MM.1S (cell line): ENCODE measurements around the gene SMIM31.

Source experiments
- DNase-seq: peaks from one replicate; pipeline ENCODE4 v3.0.0-alpha.2; 2015
- H2AFZ ChIP-seq: fragments of 300-600 bp; sonication (generic); 2 replicates; pipeline ENCODE4 v1.6.0; 2016; ENCODE audit warnings: antibody characterized with exemption, low read length
- H3F3A ChIP-seq: fragments of 300-600 bp; sonication (generic); 2 replicates; pipeline ENCODE4 v1.6.1; 2016; ENCODE audit warnings: mild to moderate bottlenecking, antibody characterized with exemption, low read length, moderate library complexity, mixed read lengths; ENCODE audit not compliant: insufficient read depth
- H3K27ac ChIP-seq: fragments of 300-600 bp; sonication (generic); 2 replicates; pipeline ENCODE4 v1.5.1; 2016; ENCODE audit warnings: mild to moderate bottlenecking, low read length
- H3K27me3 ChIP-seq: fragments of 300-600 bp; sonication (generic); replicated peaks from 2 replicates; pipeline ENCODE4 v1.6.0; 2016; ENCODE audit warnings: low read length; ENCODE audit not compliant: insufficient read depth
- H3K36me3 ChIP-seq: fragments of 300-600 bp; sonication (generic); replicated peaks from 2 replicates; pipeline ENCODE4 v1.6.1; 2016; ENCODE audit warnings: mild to moderate bottlenecking, low read length, mixed read lengths; ENCODE audit not compliant: insufficient read depth
- H3K4me1 ChIP-seq: fragments of 300-600 bp; sonication (generic); 2 replicates; pipeline ENCODE4 v1.6.1; 2016; ENCODE audit warnings: low read length, mixed read lengths
- H3K4me2 ChIP-seq: fragments of 300-600 bp; sonication (generic); 2 replicates; pipeline ENCODE4 v1.6.0; 2016; ENCODE audit warnings: low read depth, low read length
- H3K4me3 ChIP-seq: fragments of 300-600 bp; sonication (generic); 2 replicates; pipeline ENCODE4 v1.5.1; 2016; ENCODE audit warnings: low read length, mixed read lengths
- H3K79me2 ChIP-seq: fragments of 300-600 bp; sonication (generic); 2 replicates; pipeline ENCODE4 v1.6.1; 2016; ENCODE audit warnings: mixed run types, low read length, mixed read lengths
- H3K9ac ChIP-seq: fragments of 300-600 bp; sonication (generic); 2 replicates; pipeline ENCODE4 v1.6.1; 2016; ENCODE audit warnings: low read length, mixed read lengths
- H3K9me2 ChIP-seq: fragments of 300-600 bp; sonication (generic); replicated peaks from 2 replicates; pipeline ENCODE4 v1.6.1; 2016; ENCODE audit warnings: mild to moderate bottlenecking, low read length, mixed read lengths; ENCODE audit not compliant: insufficient read depth
- H3K9me3 ChIP-seq: fragments of 300-600 bp; sonication (generic); replicated peaks from 2 replicates; pipeline ENCODE4 v1.6.1; 2016; ENCODE audit warnings: mild to moderate bottlenecking, low read length, mixed read lengths; ENCODE audit not compliant: insufficient read depth
- H4K20me1 ChIP-seq: fragments of 300-600 bp; sonication (generic); 2 replicates; pipeline ENCODE4 v1.6.1; 2016; ENCODE audit warnings: mild to moderate bottlenecking, low read length, moderate library complexity, mixed read lengths; ENCODE audit not compliant: insufficient read depth
- EZH2 ChIP-seq: fragments of 300-600 bp; sonication (generic); optimal IDR thresholded peaks from 2 replicates; pipeline ENCODE3; 2017; ENCODE audit warnings: low read depth, mild to moderate bottlenecking, antibody characterized with exemption, low read length, mixed read lengths
- EZH2phosphoT487 ChIP-seq: fragments of 300-600 bp; sonication (generic); IDR thresholded peaks from 2 replicates; pipeline ENCODE4 v1.6.1; 2018; ENCODE audit warnings: antibody characterized with exemption, low read length
- TF ChIP-seq, protein P1 (sequence below): fragments of 300-600 bp; sonication (generic); IDR thresholded peaks from 2 replicates; pipeline ENCODE4 v1.5.1; 2016; ENCODE audit warnings: antibody characterized with exemption, low read length, mixed read lengths

The SMIM31 gene

DNA sequence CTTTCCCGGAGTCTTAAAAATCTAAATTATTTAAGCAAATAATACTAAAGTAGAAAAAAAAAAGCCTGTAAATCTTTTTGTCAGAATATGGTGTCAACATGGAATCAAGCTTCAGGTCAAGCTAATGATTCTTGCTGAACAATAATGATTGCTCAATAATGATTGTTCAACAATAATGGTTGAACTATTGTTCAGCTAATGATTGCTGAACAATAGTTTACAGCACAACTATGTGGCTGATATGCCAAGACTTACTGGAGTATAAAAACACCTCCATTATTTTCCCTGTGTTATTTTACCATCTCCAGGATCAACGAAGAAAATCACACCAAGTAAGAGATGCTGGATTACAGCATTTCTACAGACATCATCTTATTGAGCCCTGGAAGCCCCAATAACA is 35.1 kb upstream of the SMIM31 start:
- Histone ChIP-seq H3K9me3 (no peaks in the 10 kb centered on the region), H3K4me2 (no peak overlapping the region), H3K4me1 (no peaks in the 10 kb centered on the region), H4K20me1 (no peaks in the 10 kb centered on the region), H3K4me3 (no peak overlapping the region), H3K27ac (no peak overlapping the region), H3K9me2 (no peaks in the 10 kb centered on the region), H3K36me3 (no peaks in the 10 kb centered on the region), H3K27me3 (no peaks in the 10 kb centered on the region), H3K9ac (no peak overlapping the region), H3K79me2 (no peaks in the 10 kb centered on the region), H2AFZ (no peak overlapping the region), H3F3A (no peaks in the 10 kb centered on the region)
- no peak for TF ChIP-seq EZH2phosphoT487
- no peak for TF ChIP-seq EZH2
- TF ChIP-seq, protein P1, sequence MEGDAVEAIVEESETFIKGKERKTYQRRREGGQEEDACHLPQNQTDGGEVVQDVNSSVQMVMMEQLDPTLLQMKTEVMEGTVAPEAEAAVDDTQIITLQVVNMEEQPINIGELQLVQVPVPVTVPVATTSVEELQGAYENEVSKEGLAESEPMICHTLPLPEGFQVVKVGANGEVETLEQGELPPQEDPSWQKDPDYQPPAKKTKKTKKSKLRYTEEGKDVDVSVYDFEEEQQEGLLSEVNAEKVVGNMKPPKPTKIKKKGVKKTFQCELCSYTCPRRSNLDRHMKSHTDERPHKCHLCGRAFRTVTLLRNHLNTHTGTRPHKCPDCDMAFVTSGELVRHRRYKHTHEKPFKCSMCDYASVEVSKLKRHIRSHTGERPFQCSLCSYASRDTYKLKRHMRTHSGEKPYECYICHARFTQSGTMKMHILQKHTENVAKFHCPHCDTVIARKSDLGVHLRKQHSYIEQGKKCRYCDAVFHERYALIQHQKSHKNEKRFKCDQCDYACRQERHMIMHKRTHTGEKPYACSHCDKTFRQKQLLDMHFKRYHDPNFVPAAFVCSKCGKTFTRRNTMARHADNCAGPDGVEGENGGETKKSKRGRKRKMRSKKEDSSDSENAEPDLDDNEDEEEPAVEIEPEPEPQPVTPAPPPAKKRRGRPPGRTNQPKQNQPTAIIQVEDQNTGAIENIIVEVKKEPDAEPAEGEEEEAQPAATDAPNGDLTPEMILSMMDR = no peak
- DNase-seq = no peak

DNA sequence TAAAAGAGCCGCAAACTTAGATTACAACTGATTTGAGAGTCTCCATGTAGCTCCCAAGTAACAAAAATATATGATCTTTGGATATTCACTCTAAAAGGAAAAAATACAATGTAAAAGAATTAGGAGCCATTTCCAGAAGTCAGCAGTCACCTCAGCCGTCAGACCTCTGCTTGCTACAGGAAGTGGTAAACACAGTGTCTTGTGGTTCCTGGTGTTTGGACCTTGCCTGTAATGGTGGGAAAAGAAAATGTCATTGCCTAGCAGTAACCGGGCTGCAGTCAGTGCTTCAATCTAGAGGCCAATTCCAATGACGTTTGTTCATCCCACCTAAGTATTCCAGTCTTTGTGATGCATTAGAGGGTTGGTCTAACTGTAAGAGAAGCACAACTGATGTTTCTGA is 28.9 kb upstream of the SMIM31 start:
- Histone ChIP-seq H3K9me3 (no peaks in the 10 kb centered on the region), H3K9ac (no peak overlapping the region), H3K27me3 (no peaks in the 10 kb centered on the region), H3K4me3 (no peak overlapping the region), H3K4me2 (no peak overlapping the region), H3F3A (no peaks in the 10 kb centered on the region), H3K27ac (no peak overlapping the region), H2AFZ (no peak overlapping the region), H3K9me2 (no peaks in the 10 kb centered on the region), H3K79me2 (no peaks in the 10 kb centered on the region), H4K20me1 (no peaks in the 10 kb centered on the region), H3K4me1 (no peaks in the 10 kb centered on the region), H3K36me3 (no peaks in the 10 kb centered on the region)
- TF ChIP-seq EZH2 = no peak
- TF ChIP-seq, protein P1 = no peak
- no peak for TF ChIP-seq EZH2phosphoT487
- no peak for DNase-seq

DNA sequence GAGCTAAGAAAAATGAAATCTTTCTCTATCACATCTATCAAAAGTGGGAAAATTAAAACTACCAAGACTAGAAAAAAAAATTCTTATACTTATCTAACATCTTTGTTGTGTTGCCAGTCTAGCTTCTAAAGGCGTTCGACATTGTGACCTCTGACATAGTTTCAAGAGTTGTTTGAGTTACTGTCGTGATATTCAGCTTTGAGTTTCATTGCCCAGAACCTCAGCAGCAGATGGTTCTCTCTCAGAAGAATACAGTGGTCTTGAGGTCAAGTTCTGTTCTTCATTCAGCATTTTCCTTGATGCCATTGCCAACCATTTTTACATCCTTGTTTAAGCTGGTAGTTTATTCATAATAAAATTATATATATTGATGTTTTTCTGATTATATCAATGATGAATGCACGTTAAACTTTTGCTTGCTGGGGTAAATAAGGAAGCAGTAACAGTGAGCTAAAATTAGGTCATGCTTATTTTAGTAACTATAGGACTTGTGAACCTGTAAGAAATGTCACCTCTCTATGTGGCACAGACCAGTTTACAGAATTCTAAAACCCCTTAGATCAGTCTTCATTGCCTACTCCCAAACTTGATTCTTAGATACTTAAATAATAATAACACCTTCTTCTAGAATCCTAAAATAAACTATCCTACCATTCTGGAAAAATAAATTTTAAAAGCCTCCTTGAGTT is 23.1 kb upstream of the SMIM31 start:
- Histone ChIP-seq H3K27me3 (no peaks in the 10 kb centered on the region), H2AFZ (peak overlapping the region; percentile 11; the same call in 1 of the 2 replicates), H3K9me2 (no peaks in the 10 kb centered on the region), H3K4me2 (peak overlapping the region; percentile 35), H3K9ac (no peak overlapping the region), H3K27ac (no peak overlapping the region; the same call in 1 of the 2 replicates), H3K4me1 (peaks cover 24% of the 10 kb centered on the region), H3K36me3 (no peaks in the 10 kb centered on the region), H4K20me1 (no peaks in the 10 kb centered on the region), H3F3A (peaks cover 5% of the 10 kb centered on the region; the same call in 1 of the 2 replicates), H3K4me3 (no peak overlapping the region), H3K9me3 (no peaks in the 10 kb centered on the region), H3K79me2 (no peaks in the 10 kb centered on the region)
- TF ChIP-seq, protein P1 = no peak
- TF ChIP-seq EZH2phosphoT487 = no peak
- DNase-seq = peak; percentile 64
